Transverse colon (tissue), 4 donors: ENCODE measurements around the gene SAP30BP.

Source experiments
- EP300 ChIP-seq: sonication (generic); formaldehyde crosslinking; IDR thresholded peaks from one replicate; pipeline ENCODE4 v1.6.1; 2017; ENCODE audit warnings: antibody characterized with exemption, low read depth
- POLR2A ChIP-seq: fragments of 450-650 bp; IDR thresholded peaks from one replicate; pipeline ENCODE4 v1.6.1; 2016; ENCODE audit warnings: antibody characterized with exemption, mild to moderate bottlenecking, moderate library complexity
- POLR2AphosphoS5 ChIP-seq, 3 donors: sonication (generic); formaldehyde crosslinking; IDR thresholded peaks; one replicate each; pipeline ENCODE4 v1.6.1; 2016; ENCODE audit warnings: antibody characterized with exemption in 3 of 3
- TF ChIP-seq, protein P1 (sequence below), 5 experiments: fragments of 200-600 bp in 3 of 5; fragments of 450-650 bp in 2 of 5; sonication (generic) in 3 of 5; IDR thresholded peaks; 1 replicate in 2 of 5; 2 replicates in 3 of 5; pipeline ENCODE4 v1.5.1; 2016 to 2017; ENCODE audit warnings: antibody characterized with exemption in 5 of 5, inconsistent platforms in 3 of 5, mild to moderate bottlenecking in 2 of 5, moderate library complexity in 1 of 5

DNA sequence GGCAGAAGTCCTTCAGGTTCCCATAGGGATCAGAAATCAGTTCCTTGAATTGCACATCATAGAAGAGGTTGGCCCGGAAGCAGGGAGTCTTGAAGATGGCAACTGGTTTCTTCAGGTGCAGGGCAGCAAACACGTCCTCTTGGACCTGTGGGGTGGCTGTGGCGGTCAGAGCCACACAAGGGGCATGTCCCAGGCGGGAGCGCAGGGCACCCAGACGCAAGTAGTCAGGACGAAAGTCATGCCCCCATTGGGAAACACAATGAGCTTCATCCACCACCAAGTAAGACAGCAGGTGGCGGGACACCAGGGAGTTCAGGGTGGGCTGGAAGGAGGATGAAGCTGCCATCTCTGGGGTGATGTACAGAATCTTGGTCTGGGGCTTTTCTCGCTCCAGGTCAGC, 4.6 kb upstream of the SAP30BP start:
- TF ChIP-seq POLR2A (no peak), POLR2AphosphoS5 (IDR thresholded peaks at IDR 0.05) (no peak), EP300 (no peak)
- TF ChIP-seq, protein P1, sequence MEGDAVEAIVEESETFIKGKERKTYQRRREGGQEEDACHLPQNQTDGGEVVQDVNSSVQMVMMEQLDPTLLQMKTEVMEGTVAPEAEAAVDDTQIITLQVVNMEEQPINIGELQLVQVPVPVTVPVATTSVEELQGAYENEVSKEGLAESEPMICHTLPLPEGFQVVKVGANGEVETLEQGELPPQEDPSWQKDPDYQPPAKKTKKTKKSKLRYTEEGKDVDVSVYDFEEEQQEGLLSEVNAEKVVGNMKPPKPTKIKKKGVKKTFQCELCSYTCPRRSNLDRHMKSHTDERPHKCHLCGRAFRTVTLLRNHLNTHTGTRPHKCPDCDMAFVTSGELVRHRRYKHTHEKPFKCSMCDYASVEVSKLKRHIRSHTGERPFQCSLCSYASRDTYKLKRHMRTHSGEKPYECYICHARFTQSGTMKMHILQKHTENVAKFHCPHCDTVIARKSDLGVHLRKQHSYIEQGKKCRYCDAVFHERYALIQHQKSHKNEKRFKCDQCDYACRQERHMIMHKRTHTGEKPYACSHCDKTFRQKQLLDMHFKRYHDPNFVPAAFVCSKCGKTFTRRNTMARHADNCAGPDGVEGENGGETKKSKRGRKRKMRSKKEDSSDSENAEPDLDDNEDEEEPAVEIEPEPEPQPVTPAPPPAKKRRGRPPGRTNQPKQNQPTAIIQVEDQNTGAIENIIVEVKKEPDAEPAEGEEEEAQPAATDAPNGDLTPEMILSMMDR (IDR thresholded peaks at IDR 0.05): no peak
